ENCODE data around the gene RNF225. TPM values are rescaled to one million over a fixed set of nuclear protein-coding genes. Genes with fewer than 3 reads are reported as not detected.

Gene RNF225
- total RNA-seq, 1 experiment from 2014 or later: 1.8 TPM

DNA sequence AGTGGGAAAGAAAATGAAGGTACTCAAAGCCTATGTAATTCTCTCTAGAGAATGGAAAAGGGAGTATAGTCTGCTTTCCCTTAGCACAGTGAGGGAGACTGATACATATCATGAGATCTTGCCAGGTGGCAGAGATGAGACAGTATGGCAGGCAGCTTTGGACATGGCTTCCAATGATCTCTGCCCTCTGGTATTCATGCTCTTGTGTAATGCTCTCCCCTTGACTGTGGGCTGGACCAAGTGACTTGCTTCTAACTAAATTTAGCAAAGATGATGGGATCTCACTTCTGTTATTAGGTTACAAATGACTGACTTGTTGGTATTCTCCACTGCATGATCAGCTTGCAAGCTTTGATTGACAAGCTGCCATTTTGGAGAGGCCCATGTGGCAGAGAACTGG, 34.3 kb downstream of the RNF225 start:
- Mint-ChIP-seq H3K36me3 (peaks cover 50% of the 10 kb centered on the region), H3K4me3 (no peak overlapping the region), H3K9me3 (peaks cover 85% of the 10 kb centered on the region), H3K27me3 (ENCODE audit: low read depth) (peaks cover 67% of the 10 kb centered on the region), H3K27ac (no peak overlapping the region), H3K4me1 (no peaks in the 10 kb centered on the region)
- DNase-seq (ENCODE audit: low spot score) (no peak), ATAC-seq (no peak)
- no peak for TF ChIP-seq FOXJ3 (CRISPR knock-in tag; IDR thresholded peaks at IDR 0.05; ENCODE audit: borderline replicate concordance)
- TF ChIP-seq MYBL2 (CRISPR knock-in tag; IDR thresholded peaks at IDR 0.05): no peak
- TF ChIP-seq ZNF121 (CRISPR knock-in tag; IDR thresholded peaks at IDR 0.05): no peak
- TF ChIP-seq NFATC4 (CRISPR knock-in tag; IDR thresholded peaks at IDR 0.05): no peak
- no peak for TF ChIP-seq NFYB (CRISPR knock-in tag; conservative IDR thresholded peaks at IDR 0.05; ENCODE audit: low read depth)
- no peak for TF ChIP-seq FOXK1 (CRISPR knock-in tag; IDR thresholded peaks at IDR 0.05)
- TF ChIP-seq, protein P1, sequence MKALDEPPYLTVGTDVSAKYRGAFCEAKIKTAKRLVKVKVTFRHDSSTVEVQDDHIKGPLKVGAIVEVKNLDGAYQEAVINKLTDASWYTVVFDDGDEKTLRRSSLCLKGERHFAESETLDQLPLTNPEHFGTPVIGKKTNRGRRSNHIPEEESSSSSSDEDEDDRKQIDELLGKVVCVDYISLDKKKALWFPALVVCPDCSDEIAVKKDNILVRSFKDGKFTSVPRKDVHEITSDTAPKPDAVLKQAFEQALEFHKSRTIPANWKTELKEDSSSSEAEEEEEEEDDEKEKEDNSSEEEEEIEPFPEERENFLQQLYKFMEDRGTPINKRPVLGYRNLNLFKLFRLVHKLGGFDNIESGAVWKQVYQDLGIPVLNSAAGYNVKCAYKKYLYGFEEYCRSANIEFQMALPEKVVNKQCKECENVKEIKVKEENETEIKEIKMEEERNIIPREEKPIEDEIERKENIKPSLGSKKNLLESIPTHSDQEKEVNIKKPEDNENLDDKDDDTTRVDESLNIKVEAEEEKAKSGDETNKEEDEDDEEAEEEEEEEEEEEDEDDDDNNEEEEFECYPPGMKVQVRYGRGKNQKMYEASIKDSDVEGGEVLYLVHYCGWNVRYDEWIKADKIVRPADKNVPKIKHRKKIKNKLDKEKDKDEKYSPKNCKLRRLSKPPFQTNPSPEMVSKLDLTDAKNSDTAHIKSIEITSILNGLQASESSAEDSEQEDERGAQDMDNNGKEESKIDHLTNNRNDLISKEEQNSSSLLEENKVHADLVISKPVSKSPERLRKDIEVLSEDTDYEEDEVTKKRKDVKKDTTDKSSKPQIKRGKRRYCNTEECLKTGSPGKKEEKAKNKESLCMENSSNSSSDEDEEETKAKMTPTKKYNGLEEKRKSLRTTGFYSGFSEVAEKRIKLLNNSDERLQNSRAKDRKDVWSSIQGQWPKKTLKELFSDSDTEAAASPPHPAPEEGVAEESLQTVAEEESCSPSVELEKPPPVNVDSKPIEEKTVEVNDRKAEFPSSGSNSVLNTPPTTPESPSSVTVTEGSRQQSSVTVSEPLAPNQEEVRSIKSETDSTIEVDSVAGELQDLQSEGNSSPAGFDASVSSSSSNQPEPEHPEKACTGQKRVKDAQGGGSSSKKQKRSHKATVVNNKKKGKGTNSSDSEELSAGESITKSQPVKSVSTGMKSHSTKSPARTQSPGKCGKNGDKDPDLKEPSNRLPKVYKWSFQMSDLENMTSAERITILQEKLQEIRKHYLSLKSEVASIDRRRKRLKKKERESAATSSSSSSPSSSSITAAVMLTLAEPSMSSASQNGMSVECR (CRISPR knock-in tag; IDR thresholded peaks at IDR 0.05; ENCODE audit: borderline replicate concordance): no peak
- no peak for TF ChIP-seq KAT7 (CRISPR knock-in tag; IDR thresholded peaks at IDR 0.05; ENCODE audit: borderline replicate concordance)
- CTCF ChIA-PET: no interaction called here
- POLR2A ChIA-PET: no interaction called here

DNA sequence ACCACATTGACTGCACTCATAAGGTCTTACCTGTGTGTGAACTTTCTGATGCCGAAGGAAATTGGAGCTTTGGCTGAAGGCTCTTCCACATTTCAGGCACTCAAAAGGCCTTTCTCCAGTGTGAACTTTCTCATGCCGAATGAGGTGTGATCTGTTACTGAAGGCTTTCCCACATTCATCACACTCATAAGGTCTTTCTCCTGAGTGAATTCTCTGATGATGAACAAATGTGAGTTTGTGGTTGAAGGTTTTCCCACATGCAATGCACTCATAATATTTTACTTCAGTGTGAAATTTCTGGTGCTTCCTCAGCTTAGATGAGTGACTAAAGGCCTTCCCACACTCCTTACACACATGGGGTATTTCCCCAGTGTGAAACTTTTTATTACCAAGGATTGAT, 38.8 kb downstream of the RNF225 start:
- ATAC-seq: no peak
- ChIA-PET CTCF (no interaction called here), POLR2A (no interaction called here)
- no peak for DNase-seq (ENCODE audit: low spot score)
- Mint-ChIP-seq H3K9me3 (peaks cover 90% of the 10 kb centered on the region), H3K4me3 (no peak overlapping the region), H3K27me3 (ENCODE audit: low read depth) (peaks cover 67% of the 10 kb centered on the region), H3K27ac (no peak overlapping the region), H3K36me3 (peaks cover 89% of the 10 kb centered on the region), H3K4me1 (no peaks in the 10 kb centered on the region; the same call in 1 of the 2 replicates)
- TF ChIP-seq, protein P2, sequence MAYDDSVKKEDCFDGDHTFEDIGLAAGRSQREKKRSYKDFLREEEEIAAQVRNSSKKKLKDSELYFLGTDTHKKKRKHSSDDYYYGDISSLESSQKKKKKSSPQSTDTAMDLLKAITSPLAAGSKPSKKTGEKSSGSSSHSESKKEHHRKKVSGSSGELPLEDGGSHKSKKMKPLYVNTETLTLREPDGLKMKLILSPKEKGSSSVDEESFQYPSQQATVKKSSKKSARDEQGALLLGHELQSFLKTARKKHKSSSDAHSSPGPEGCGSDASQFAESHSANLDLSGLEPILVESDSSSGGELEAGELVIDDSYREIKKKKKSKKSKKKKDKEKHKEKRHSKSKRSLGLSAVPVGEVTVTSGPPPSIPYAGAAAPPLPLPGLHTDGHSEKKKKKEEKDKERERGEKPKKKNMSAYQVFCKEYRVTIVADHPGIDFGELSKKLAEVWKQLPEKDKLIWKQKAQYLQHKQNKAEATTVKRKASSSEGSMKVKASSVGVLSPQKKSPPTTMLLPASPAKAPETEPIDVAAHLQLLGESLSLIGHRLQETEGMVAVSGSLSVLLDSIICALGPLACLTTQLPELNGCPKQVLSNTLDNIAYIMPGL (CRISPR knock-in tag; IDR thresholded peaks at IDR 0.05): no peak
- TF ChIP-seq ZBTB21 (CRISPR knock-in tag; IDR thresholded peaks at IDR 0.05; ENCODE audit: borderline replicate concordance) (no peak), TEAD4 (CRISPR knock-in tag; IDR thresholded peaks at IDR 0.05) (no peak), FOXP1 (CRISPR knock-in tag; IDR thresholded peaks at IDR 0.05; ENCODE audit: borderline replicate concordance) (no peak), HMGA2 (CRISPR knock-in tag; IDR thresholded peaks at IDR 0.05) (no peak), NFATC4 (CRISPR knock-in tag; IDR thresholded peaks at IDR 0.05) (no peak), GABPB1 (CRISPR knock-in tag; IDR thresholded peaks at IDR 0.05) (no peak), JAZF1 (CRISPR knock-in tag; IDR thresholded peaks at IDR 0.05) (no peak), SMAD3 (CRISPR knock-in tag; IDR thresholded peaks at IDR 0.05; ENCODE audit: borderline replicate concordance) (no peak)
- TF ChIP-seq, protein P3, sequence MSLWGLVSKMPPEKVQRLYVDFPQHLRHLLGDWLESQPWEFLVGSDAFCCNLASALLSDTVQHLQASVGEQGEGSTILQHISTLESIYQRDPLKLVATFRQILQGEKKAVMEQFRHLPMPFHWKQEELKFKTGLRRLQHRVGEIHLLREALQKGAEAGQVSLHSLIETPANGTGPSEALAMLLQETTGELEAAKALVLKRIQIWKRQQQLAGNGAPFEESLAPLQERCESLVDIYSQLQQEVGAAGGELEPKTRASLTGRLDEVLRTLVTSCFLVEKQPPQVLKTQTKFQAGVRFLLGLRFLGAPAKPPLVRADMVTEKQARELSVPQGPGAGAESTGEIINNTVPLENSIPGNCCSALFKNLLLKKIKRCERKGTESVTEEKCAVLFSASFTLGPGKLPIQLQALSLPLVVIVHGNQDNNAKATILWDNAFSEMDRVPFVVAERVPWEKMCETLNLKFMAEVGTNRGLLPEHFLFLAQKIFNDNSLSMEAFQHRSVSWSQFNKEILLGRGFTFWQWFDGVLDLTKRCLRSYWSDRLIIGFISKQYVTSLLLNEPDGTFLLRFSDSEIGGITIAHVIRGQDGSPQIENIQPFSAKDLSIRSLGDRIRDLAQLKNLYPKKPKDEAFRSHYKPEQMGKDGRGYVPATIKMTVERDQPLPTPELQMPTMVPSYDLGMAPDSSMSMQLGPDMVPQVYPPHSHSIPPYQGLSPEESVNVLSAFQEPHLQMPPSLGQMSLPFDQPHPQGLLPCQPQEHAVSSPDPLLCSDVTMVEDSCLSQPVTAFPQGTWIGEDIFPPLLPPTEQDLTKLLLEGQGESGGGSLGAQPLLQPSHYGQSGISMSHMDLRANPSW (CRISPR knock-in tag; conservative IDR thresholded peaks at IDR 0.05; ENCODE audit: low read depth): no peak
- TF ChIP-seq, protein P4, sequence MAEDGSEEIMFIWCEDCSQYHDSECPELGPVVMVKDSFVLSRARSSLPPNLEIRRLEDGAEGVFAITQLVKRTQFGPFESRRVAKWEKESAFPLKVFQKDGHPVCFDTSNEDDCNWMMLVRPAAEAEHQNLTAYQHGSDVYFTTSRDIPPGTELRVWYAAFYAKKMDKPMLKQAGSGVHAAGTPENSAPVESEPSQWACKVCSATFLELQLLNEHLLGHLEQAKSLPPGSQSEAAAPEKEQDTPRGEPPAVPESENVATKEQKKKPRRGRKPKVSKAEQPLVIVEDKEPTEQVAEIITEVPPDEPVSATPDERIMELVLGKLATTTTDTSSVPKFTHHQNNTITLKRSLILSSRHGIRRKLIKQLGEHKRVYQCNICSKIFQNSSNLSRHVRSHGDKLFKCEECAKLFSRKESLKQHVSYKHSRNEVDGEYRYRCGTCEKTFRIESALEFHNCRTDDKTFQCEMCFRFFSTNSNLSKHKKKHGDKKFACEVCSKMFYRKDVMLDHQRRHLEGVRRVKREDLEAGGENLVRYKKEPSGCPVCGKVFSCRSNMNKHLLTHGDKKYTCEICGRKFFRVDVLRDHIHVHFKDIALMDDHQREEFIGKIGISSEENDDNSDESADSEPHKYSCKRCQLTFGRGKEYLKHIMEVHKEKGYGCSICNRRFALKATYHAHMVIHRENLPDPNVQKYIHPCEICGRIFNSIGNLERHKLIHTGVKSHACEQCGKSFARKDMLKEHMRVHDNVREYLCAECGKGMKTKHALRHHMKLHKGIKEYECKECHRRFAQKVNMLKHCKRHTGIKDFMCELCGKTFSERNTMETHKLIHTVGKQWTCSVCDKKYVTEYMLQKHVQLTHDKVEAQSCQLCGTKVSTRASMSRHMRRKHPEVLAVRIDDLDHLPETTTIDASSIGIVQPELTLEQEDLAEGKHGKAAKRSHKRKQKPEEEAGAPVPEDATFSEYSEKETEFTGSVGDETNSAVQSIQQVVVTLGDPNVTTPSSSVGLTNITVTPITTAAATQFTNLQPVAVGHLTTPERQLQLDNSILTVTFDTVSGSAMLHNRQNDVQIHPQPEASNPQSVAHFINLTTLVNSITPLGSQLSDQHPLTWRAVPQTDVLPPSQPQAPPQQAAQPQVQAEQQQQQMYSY (CRISPR knock-in tag; IDR thresholded peaks at IDR 0.05): no peak
- TF ChIP-seq, protein P1 (CRISPR knock-in tag; IDR thresholded peaks at IDR 0.05; ENCODE audit: borderline replicate concordance): no peak
